K562 (cell line): ENCODE measurements around the gene DCPS.

Experiments used
- CTCF ChIP-seq, 3 experiments: IDR thresholded peaks in 2 of 3; conservative IDR thresholded peaks in 1 of 3; 2 replicates each; pipeline ENCODE4 v1.5.1; 2011 to 2012; ENCODE audit warnings: low read length in 3 of 3, mild to moderate bottlenecking in 3 of 3, control low read depth in 2 of 3, improper control_type of control experiment in 1 of 3, inconsistent platforms in 1 of 3, low read depth in 1 of 3, mixed read lengths in 1 of 3, moderate library complexity in 1 of 3; ENCODE audit not compliant: insufficient read depth in 2 of 3
- EP300 ChIP-seq: IDR thresholded peaks from 2 replicates; pipeline ENCODE4 v1.6.1; 2012; ENCODE audit warnings: low read length, improper control_type of control experiment
- HNRNPL ChIP-seq: fragments of 200-400 bp; formaldehyde crosslinking; IDR thresholded peaks from 2 replicates; pipeline ENCODE4 v1.6.1; 2017; ENCODE audit warnings: low read depth, mild to moderate bottlenecking, low read length
- NR2F6 ChIP-seq: fragments of 450-650 bp; formaldehyde crosslinking; IDR thresholded peaks from 2 replicates; pipeline ENCODE4 v1.4.0; 2020; ENCODE audit warnings: mild to moderate bottlenecking
- RBM15 ChIP-seq: fragments of 200-400 bp; formaldehyde crosslinking; IDR thresholded peaks from 2 replicates; pipeline ENCODE4 v1.6.1; 2018; ENCODE audit warnings: mild to moderate bottlenecking, low read length, moderate library complexity; ENCODE audit not compliant: insufficient read depth
- THRAP3 ChIP-seq: fragments of 450-650 bp; IDR thresholded peaks from 2 replicates; pipeline ENCODE4 v1.6.1; 2016; ENCODE audit warnings: mild to moderate bottlenecking, inconsistent platforms, borderline replicate concordance
- USF2 ChIP-seq: sonication (generic); formaldehyde crosslinking; IDR thresholded peaks from 2 replicates; pipeline ENCODE4 v1.5.0; 2020; ENCODE audit warnings: missing genetic modification reagents

GRCh38 chr11:126328938-126329643, 25.2 kb downstream of the DCPS start:
- TF ChIP-seq USF2 (CRISPR knock-in tag) = no peak
- no peak for TF ChIP-seq THRAP3
- no peak for TF ChIP-seq RBM15
- TF ChIP-seq EP300 = no peak
- no peak for TF ChIP-seq CTCF (IDR thresholded peaks at IDR 0.05 in 2 of 3, conservative IDR thresholded peaks at IDR 0.05 in 1 of 3; ENCODE audit: insufficient read depth in 2 of 3, low read depth in 1 of 3, low read length in 3 of 3)
- no peak for TF ChIP-seq HNRNPL
- TF ChIP-seq NR2F6 (CRISPR knock-in tag) = no peak
